ENCODE results near the gene SMR3B. TPM values are rescaled to one million over a fixed set of nuclear protein-coding genes. Genes with fewer than 3 reads are reported as not detected.

SMR3B gene
- polyA plus RNA-seq, 1 donor (not counting 4 experiments of a cell fraction or from before 2014, with no cell fraction given): not detected

DNA sequence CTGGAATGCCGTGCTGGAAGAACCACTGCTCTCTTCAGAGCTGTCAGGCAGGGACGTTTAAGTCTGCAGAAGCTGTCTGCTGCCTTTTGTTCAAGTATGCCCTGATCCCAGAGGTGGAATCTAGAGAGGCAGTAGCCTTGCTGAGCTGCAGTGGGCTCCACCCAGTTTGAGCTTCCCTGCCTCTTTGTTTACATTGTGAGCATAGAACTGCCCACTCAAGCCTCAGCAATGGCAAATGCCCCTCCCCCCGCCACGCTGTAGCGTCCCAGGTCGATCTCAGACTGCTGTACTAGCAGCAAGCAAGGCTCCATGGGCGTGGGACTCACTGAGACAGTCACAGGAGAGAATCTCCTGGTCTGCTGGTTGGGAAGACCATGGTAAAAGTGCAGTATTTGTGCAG is 54.3 kb downstream of the SMR3B start:
- H3K9ac ChIP-seq (ENCODE audit: control insufficient read depth, extremely low read depth, insufficient read depth, low read length): no peak overlapping the region
- no peak for DNase-seq (ENCODE audit: low read depth, low spot score)
- no peaks in the 10 kb centered on the region for H3K36me3 ChIP-seq (ENCODE audit: control insufficient read depth in 2 of 2, extremely low read depth in 1 of 2, insufficient read depth in 2 of 2, low read length in 2 of 2)
- no peaks in the 10 kb centered on the region for H3K9me3 ChIP-seq (ENCODE audit: control insufficient read depth, low read depth, low read length)
- H3K4me3 ChIP-seq (ENCODE audit: control insufficient read depth in 2 of 3, extremely low read depth in 1 of 3, insufficient read depth in 2 of 3, low read depth in 1 of 3, low read length in 3 of 3): no peak overlapping the region
- no peak overlapping the region for H3K27ac ChIP-seq (ENCODE audit: control insufficient read depth, insufficient read depth, low read length)
- FAIRE-seq: no peak
- no peak overlapping the region for H2AFZ ChIP-seq (ENCODE audit: control insufficient read depth, low read length)
- H3K79me2 ChIP-seq (ENCODE audit: control insufficient read depth, insufficient read depth, low read length): no peaks in the 10 kb centered on the region
- dilution Hi-C loops (cut with MboI; ENCODE audit: extremely low pct_ligation_motif_present, low sequenced_read_pairs): no loop called here
- no peaks in the 10 kb centered on the region for H3K4me1 ChIP-seq (ENCODE audit: control insufficient read depth, extremely low read depth, insufficient read depth, low read length)
- H3K9me1 ChIP-seq (ENCODE audit: control insufficient read depth, extremely low read depth, insufficient read depth, low read length): no peaks in the 10 kb centered on the region
- no peak for TF ChIP-seq CTCF (optimal IDR thresholded peaks at IDR 0.05 in 1 of 3, IDR thresholded peaks at IDR 0.05 in 1 of 3, conservative IDR thresholded peaks at IDR 0.05 in 1 of 3; ENCODE audit: extremely low read depth in 1 of 3, insufficient read depth in 2 of 3, low read length in 3 of 3)
- no peak for TF ChIP-seq EZH2 (IDR thresholded peaks at IDR 0.05; ENCODE audit: low read length)
- H4K20me1 ChIP-seq (ENCODE audit: control insufficient read depth, extremely low read depth, insufficient read depth, low read length): no peaks in the 10 kb centered on the region
- H3K27me3 ChIP-seq (ENCODE audit: control insufficient read depth, extremely low read depth, insufficient read depth, low read length): no peaks in the 10 kb centered on the region
- no peak overlapping the region for H3K4me2 ChIP-seq (ENCODE audit: control insufficient read depth, extremely low read depth, insufficient read depth, low read depth, low read length)

Other genes starting within 250 kb of the SMR3B start
- gene PRR27, start 228.9 kb upstream of the SMR3B start, polyA plus RNA-seq: not detected in 3 replicates
- gene ODAM, start 187.4 kb upstream of the SMR3B start, polyA plus RNA-seq: 0.15 TPM in 1 of 3 replicates, not detected in the others
- not detected in 3 replicates for gene FDCSP, start 157.0 kb upstream of the SMR3B start, polyA plus RNA-seq
- not detected in 3 replicates for gene CSN3, start 140.5 kb upstream of the SMR3B start, polyA plus RNA-seq
- not detected in 3 replicates for gene CABS1, start 48.1 kb upstream of the SMR3B start, polyA plus RNA-seq
- not detected in 3 replicates for gene SMR3A, start 22.4 kb upstream of the SMR3B start, polyA plus RNA-seq
- not detected in 3 replicates for gene OPRPN, start 14.8 kb downstream of the SMR3B start, polyA plus RNA-seq
- not detected in 3 replicates for gene MUC7, start 89.1 kb downstream of the SMR3B start, polyA plus RNA-seq
- not detected in 3 replicates for gene AMTN, start 135.4 kb downstream of the SMR3B start, polyA plus RNA-seq
- not detected in 3 replicates for gene AMBN, start 209.1 kb downstream of the SMR3B start, polyA plus RNA-seq
- not detected in 3 replicates for gene ENAM, start 245.6 kb downstream of the SMR3B start, polyA plus RNA-seq